K562 (cell line): Measurements from ENCODE around the gene TAGLN3.

Experiments used
- CTCF ChIP-seq, 3 experiments: IDR thresholded peaks in 2 of 3; conservative IDR thresholded peaks in 1 of 3; 2 replicates each; pipeline ENCODE4 v1.5.1; 2011 to 2012; ENCODE audit warnings: low read length in 3 of 3, mild to moderate bottlenecking in 3 of 3, control low read depth in 2 of 3, improper control_type of control experiment in 1 of 3, inconsistent platforms in 1 of 3, low read depth in 1 of 3, mixed read lengths in 1 of 3, moderate library complexity in 1 of 3; ENCODE audit not compliant: insufficient read depth in 2 of 3
- CUX1 ChIP-seq: fragments of 200-800 bp; sonication (Bioruptor generic); IDR thresholded peaks from 2 replicates; pipeline ENCODE4 v1.6.1; 2016; ENCODE audit warnings: missing genetic modification characterization, missing compliant biosample characterization
- FOXM1 ChIP-seq, 2 experiments: fragments of 450-650 bp in 1 of 2; sonication (generic) in 1 of 2; formaldehyde crosslinking in 1 of 2; IDR thresholded peaks; 2 replicates each; pipeline versions ENCODE4 v1.6.1 to v1.9.0; 2017 to 2022; ENCODE audit warnings: low read depth in 2 of 2, mild to moderate bottlenecking in 2 of 2, missing genetic modification reagents in 1 of 2, moderate library complexity in 1 of 2
- POLR2AphosphoS5 ChIP-seq: IDR thresholded peaks from 2 replicates; pipeline ENCODE4 v1.6.1; 2011; ENCODE audit warnings: mild to moderate bottlenecking, low read depth, low read length, moderate library complexity; ENCODE audit not compliant: control insufficient read depth, insufficient read depth
- PRDM10 ChIP-seq: fragments of 450-650 bp; IDR thresholded peaks from 2 replicates; pipeline ENCODE4 v1.6.1; 2018; ENCODE audit not compliant: partially characterized antibody
- RAD21 ChIP-seq, 2 experiments: fragments of 250-450 bp in 1 of 2; fragments of 450-650 bp in 1 of 2; sonication (Bioruptor Pico) in 1 of 2; formaldehyde crosslinking in 1 of 2; IDR thresholded peaks in 1 of 2; conservative IDR thresholded peaks in 1 of 2; 2 replicates each; pipeline versions ENCODE4 v1.4.0 to v1.8.0; 2020 to 2022; ENCODE audit warnings: mild to moderate bottlenecking in 2 of 2, moderate library complexity in 1 of 2
- THRB ChIP-seq: fragments of 450-650 bp; formaldehyde crosslinking; conservative IDR thresholded peaks from 2 replicates; pipeline ENCODE4 v1.4.0; 2022; ENCODE audit warnings: mild to moderate bottlenecking, missing genetic modification characterization
- ZNF140 ChIP-seq: fragments of 250-450 bp; sonication (Bioruptor Pico); IDR thresholded peaks from 2 replicates; pipeline ENCODE4 v1.8.0; 2021; ENCODE audit warnings: moderate library complexity, mild to moderate bottlenecking, inconsistent platforms

GRCh38 chr3:112004669-112005068 is 5.9 kb downstream of the TAGLN3 start:
- TF ChIP-seq CTCF (IDR thresholded peaks at IDR 0.05 in 2 of 3, conservative IDR thresholded peaks at IDR 0.05 in 1 of 3; ENCODE audit: insufficient read depth in 2 of 3, low read depth in 1 of 3, low read length in 3 of 3) (no peak), PRDM10 (no peak), POLR2AphosphoS5 (no peak), RAD21 (CRISPR knock-in tag; conservative IDR thresholded peaks at IDR 0.05 in 1 of 2, IDR thresholded peaks at IDR 0.05 in 1 of 2) (no peak), CUX1 (CRISPR knock-in tag) (no peak), THRB (no peak), ZNF140 (CRISPR knock-in tag) (no peak), FOXM1 (IDR thresholded peaks at IDR 0.05; ENCODE audit: low read depth) (no peak), FOXM1 (CRISPR knock-in tag; IDR thresholded peaks at IDR 0.05; ENCODE audit: low read depth) (no peak)
